GM23338 (cell line): ENCODE data around the gene PTPN22. TPM values are rescaled to one million over a fixed set of nuclear protein-coding genes. Genes with fewer than 3 reads are reported as not detected.

Experiments
- ATAC-seq: fragments of 200-7000 bp; cut with Tn5 transposase; 3 replicates; pipeline ENCODE4 v1.9.1; 2020
- DNase-seq: peaks from one replicate; pipeline ENCODE4 v3.0.0-alpha.2; 2015; ENCODE audit warnings: low spot score
- H2AFZ ChIP-seq: fragments of 200-600 bp; sonication (generic); 2 replicates; pipeline ENCODE4 v1.8.0; 2016; ENCODE audit warnings: antibody characterized with exemption, mild to moderate bottlenecking, moderate library complexity
- H3F3A ChIP-seq: fragments of 200-600 bp; sonication (generic); replicated peaks from 2 replicates; pipeline ENCODE4 v1.8.0; 2017; ENCODE audit warnings: antibody characterized with exemption, mixed run types, low read depth
- H3K27ac ChIP-seq: fragments of 200-600 bp; sonication (generic); 2 replicates; pipeline ENCODE4 v1.6.1; 2016; ENCODE audit warnings: low read depth
- H3K27me3 ChIP-seq: fragments of 200-600 bp; sonication (generic); 2 replicates; pipeline ENCODE4 v1.8.0; 2016; ENCODE audit warnings: mild to moderate bottlenecking, mixed run types, moderate library complexity; ENCODE audit not compliant: insufficient read depth
- H3K36me3 ChIP-seq: fragments of 200-600 bp; sonication (generic); 2 replicates; pipeline ENCODE4 v1.8.0; 2016; ENCODE audit warnings: mild to moderate bottlenecking; ENCODE audit not compliant: insufficient read depth
- H3K4me1 ChIP-seq: fragments of 200-600 bp; sonication (generic); 2 replicates; pipeline ENCODE4 v1.8.0; 2016; ENCODE audit warnings: mild to moderate bottlenecking, moderate library complexity; ENCODE audit not compliant: insufficient read depth
- H3K4me2 ChIP-seq: fragments of 200-600 bp; sonication (generic); 2 replicates; pipeline ENCODE4 v1.7.1; 2017; ENCODE audit warnings: mixed run types
- H3K4me3 ChIP-seq: fragments of 200-600 bp; sonication (generic); 2 replicates; pipeline ENCODE4 v1.6.1; 2016; ENCODE audit warnings: mixed run types
- H3K79me2 ChIP-seq: fragments of 200-600 bp; sonication (generic); replicated peaks from 2 replicates; pipeline ENCODE4 v1.8.0; 2017; ENCODE audit warnings: mild to moderate bottlenecking; ENCODE audit not compliant: insufficient read depth
- H3K9me2 ChIP-seq: fragments of 200-600 bp; sonication (generic); 2 replicates; pipeline ENCODE4 v1.8.0; 2017; ENCODE audit not compliant: insufficient read depth
- H4K20me1 ChIP-seq: fragments of 200-600 bp; sonication (generic); replicated peaks from 2 replicates; pipeline ENCODE4 v1.8.0; 2017; ENCODE audit warnings: mild to moderate bottlenecking; ENCODE audit not compliant: insufficient read depth
- H3K27ac Mint-ChIP-seq: 2 replicates; pipeline ENCODE4 v1.8.0; 2020; ENCODE audit warnings: inconsistent platforms, mild to moderate bottlenecking, moderate library complexity, mixed read lengths
- H3K27me3 Mint-ChIP-seq: 3 replicates; pipeline ENCODE4 v1.8.0; 2022; ENCODE audit warnings: low read depth, mild to moderate bottlenecking, moderate library complexity, mixed read lengths, inconsistent platforms; ENCODE audit not compliant: insufficient read depth, poor library complexity
- H3K36me3 Mint-ChIP-seq: 3 replicates; pipeline ENCODE4 v1.8.0; 2021; ENCODE audit warnings: low read depth, mild to moderate bottlenecking, inconsistent platforms, moderate library complexity, mixed read lengths
- H3K4me1 Mint-ChIP-seq: 3 replicates; pipeline ENCODE4 v1.8.0; 2020; ENCODE audit warnings: mild to moderate bottlenecking, inconsistent platforms, mixed read lengths
- H3K4me3 Mint-ChIP-seq: 3 replicates; pipeline ENCODE4 v1.8.0; 2021; ENCODE audit warnings: moderate library complexity, mild to moderate bottlenecking, inconsistent platforms, mixed read lengths
- H3K9me3 Mint-ChIP-seq: 3 replicates; pipeline ENCODE4 v1.8.0; 2020; ENCODE audit warnings: moderate library complexity, mild to moderate bottlenecking, inconsistent platforms, mixed read lengths
- CREB1 ChIP-seq: fragments of 250-450 bp; sonication (Bioruptor Pico); IDR thresholded peaks from 2 replicates; pipeline ENCODE4 v1.5.0; 2020; ENCODE audit warnings: low read depth, mild to moderate bottlenecking, moderate library complexity
- EZH2 ChIP-seq: fragments of 200-600 bp; sonication (generic); IDR thresholded peaks from one replicate; pipeline ENCODE4 v1.8.0; 2017; ENCODE audit warnings: antibody characterized with exemption, mild to moderate bottlenecking, low read depth; ENCODE audit not compliant: unreplicated experiment
- EZH2phosphoT487 ChIP-seq: fragments of 200-600 bp; sonication (generic); IDR thresholded peaks from one replicate; pipeline ENCODE4 v1.8.1; 2018; ENCODE audit warnings: antibody characterized with exemption; ENCODE audit not compliant: unreplicated experiment
- JUNB ChIP-seq: IDR thresholded peaks from one replicate; pipeline ENCODE4 v1.6.1; 2016; ENCODE audit warnings: antibody characterized with exemption; ENCODE audit not compliant: unreplicated experiment
- NANOG ChIP-seq: IDR thresholded peaks from 2 replicates; pipeline ENCODE4 v1.6.1; 2016; ENCODE audit warnings: antibody characterized with exemption, borderline replicate concordance
- POLR2AphosphoS5 ChIP-seq: IDR thresholded peaks from 2 replicates; pipeline ENCODE4 v1.6.1; 2016; ENCODE audit warnings: antibody characterized with exemption, low read depth
- REST ChIP-seq: IDR thresholded peaks from one replicate; pipeline ENCODE4 v1.6.1; 2018; ENCODE audit warnings: antibody characterized with exemption; ENCODE audit not compliant: unreplicated experiment
- STAT1 ChIP-seq: IDR thresholded peaks from one replicate; pipeline ENCODE4 v1.6.1; 2016; ENCODE audit warnings: antibody characterized with exemption; ENCODE audit not compliant: unreplicated experiment
- ZNF114 ChIP-seq: fragments of 250-450 bp; sonication (Bioruptor Pico); IDR thresholded peaks from 2 replicates; pipeline ENCODE4 v1.5.0; 2020; ENCODE audit warnings: mild to moderate bottlenecking, moderate library complexity
- ZNF331 ChIP-seq: fragments of 250-450 bp; sonication (Bioruptor Pico); IDR thresholded peaks from 2 replicates; pipeline ENCODE4 v1.5.0; 2020; ENCODE audit warnings: low read depth, mild to moderate bottlenecking, moderate library complexity
- polyA plus RNA-seq: library from polyadenylated mRNA; unstranded; fragments of >200 nt; fragmentation: Nextera tagmentation; extraction: Ambion mirVana; gene quantifications from 2 replicates; pipeline ENCODE4 v1.2.1, GENCODE V29; 2016
- total RNA-seq: library from RNA; depleted of rRNA; stranded (reverse); fragments of >200 nt; shearing (Covaris generic); gene quantifications from 2 replicates; pipeline ENCODE4 v1.2.3, GENCODE V29; 2014
- TF ChIP-seq, protein P1 (sequence below): IDR thresholded peaks from 2 replicates; pipeline ENCODE4 v1.6.1; 2016; ENCODE audit warnings: antibody characterized with exemption
- TF ChIP-seq, protein P2 (sequence below): fragments of 250-450 bp; sonication (Bioruptor Pico); IDR thresholded peaks from 2 replicates; pipeline ENCODE4 v1.5.0; 2020; ENCODE audit warnings: mild to moderate bottlenecking, moderate library complexity

PTPN22 gene
- total and polyA plus RNA-seq, 2 experiments from 2014 or later, result 0.08 TPM; not detected in 1

- TF ChIP-seq CREB1 (CRISPR knock-in tag) (no peak), POLR2AphosphoS5 (no peak), REST (no peak), EZH2phosphoT487 (no peak), STAT1 (no peak), EZH2 (no peak), ZNF114 (CRISPR knock-in tag) (no peak), JUNB (no peak), NANOG (no peak)
- TF ChIP-seq, protein P1, sequence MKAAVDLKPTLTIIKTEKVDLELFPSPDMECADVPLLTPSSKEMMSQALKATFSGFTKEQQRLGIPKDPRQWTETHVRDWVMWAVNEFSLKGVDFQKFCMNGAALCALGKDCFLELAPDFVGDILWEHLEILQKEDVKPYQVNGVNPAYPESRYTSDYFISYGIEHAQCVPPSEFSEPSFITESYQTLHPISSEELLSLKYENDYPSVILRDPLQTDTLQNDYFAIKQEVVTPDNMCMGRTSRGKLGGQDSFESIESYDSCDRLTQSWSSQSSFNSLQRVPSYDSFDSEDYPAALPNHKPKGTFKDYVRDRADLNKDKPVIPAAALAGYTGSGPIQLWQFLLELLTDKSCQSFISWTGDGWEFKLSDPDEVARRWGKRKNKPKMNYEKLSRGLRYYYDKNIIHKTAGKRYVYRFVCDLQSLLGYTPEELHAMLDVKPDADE, result no peak
Measured at GRCh38 chr1:113808450-113809195, 62.9 kb downstream of the PTPN22 start (continued).

DNA sequence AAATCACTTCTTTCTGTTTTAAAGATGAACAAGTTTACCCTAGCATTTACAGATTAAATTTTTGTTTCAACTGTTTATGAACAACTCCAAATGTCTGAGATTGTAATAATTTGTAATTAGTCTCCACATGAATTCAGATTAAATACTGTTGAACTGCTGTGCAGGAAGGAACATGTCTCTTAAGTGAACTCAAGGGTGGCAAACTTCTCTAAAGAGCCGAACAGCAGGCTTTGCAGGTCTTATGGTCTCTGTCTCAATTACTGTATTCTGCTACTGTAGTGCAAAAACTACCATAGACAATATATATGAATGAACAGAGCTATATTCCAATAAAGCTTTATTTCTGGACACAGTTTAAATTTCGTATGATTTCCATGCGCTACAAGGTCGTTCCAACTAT, 65.9 kb downstream of the PTPN22 start:
- Mint-ChIP-seq H3K36me3 (peaks cover 7% of the 10 kb centered on the region; the same call in 2 of the 3 replicates), H3K27ac (no peak overlapping the region), H3K4me1 (peaks cover 15% of the 10 kb centered on the region), H3K27me3 (no peaks in the 10 kb centered on the region), H3K4me3 (no peak overlapping the region), H3K9me3 (no peaks in the 10 kb centered on the region)
- H3K79me2 ChIP-seq, result peaks cover 100% of the 10 kb centered on the region
- peaks cover 38% of the 10 kb centered on the region; the same call in 1 of the 2 replicates for H4K20me1 ChIP-seq
- H2AFZ ChIP-seq, result no peak overlapping the region
- H3K36me3 ChIP-seq, result no peaks in the 10 kb centered on the region
- H3K4me1 ChIP-seq, result peaks cover 18% of the 10 kb centered on the region
- ATAC-seq, result no peak
- H3K27me3 ChIP-seq, result no peaks in the 10 kb centered on the region
- H3K4me2 ChIP-seq, result no peak overlapping the region
- DNase-seq, result no peak
- H3F3A ChIP-seq, result no peaks in the 10 kb centered on the region
- no peaks in the 10 kb centered on the region for H3K9me2 ChIP-seq
- no peak overlapping the region for H3K27ac ChIP-seq
- H3K4me3 ChIP-seq, result no peak overlapping the region
- no peak for TF ChIP-seq ZNF331 (CRISPR knock-in tag)
- TF ChIP-seq STAT1, result no peak
- no peak for TF ChIP-seq CREB1 (CRISPR knock-in tag)
- no peak for TF ChIP-seq NANOG
- TF ChIP-seq EZH2, result no peak
- no peak for TF ChIP-seq EZH2phosphoT487
- no peak for TF ChIP-seq JUNB
- TF ChIP-seq POLR2AphosphoS5, result no peak
- TF ChIP-seq, protein P2, sequence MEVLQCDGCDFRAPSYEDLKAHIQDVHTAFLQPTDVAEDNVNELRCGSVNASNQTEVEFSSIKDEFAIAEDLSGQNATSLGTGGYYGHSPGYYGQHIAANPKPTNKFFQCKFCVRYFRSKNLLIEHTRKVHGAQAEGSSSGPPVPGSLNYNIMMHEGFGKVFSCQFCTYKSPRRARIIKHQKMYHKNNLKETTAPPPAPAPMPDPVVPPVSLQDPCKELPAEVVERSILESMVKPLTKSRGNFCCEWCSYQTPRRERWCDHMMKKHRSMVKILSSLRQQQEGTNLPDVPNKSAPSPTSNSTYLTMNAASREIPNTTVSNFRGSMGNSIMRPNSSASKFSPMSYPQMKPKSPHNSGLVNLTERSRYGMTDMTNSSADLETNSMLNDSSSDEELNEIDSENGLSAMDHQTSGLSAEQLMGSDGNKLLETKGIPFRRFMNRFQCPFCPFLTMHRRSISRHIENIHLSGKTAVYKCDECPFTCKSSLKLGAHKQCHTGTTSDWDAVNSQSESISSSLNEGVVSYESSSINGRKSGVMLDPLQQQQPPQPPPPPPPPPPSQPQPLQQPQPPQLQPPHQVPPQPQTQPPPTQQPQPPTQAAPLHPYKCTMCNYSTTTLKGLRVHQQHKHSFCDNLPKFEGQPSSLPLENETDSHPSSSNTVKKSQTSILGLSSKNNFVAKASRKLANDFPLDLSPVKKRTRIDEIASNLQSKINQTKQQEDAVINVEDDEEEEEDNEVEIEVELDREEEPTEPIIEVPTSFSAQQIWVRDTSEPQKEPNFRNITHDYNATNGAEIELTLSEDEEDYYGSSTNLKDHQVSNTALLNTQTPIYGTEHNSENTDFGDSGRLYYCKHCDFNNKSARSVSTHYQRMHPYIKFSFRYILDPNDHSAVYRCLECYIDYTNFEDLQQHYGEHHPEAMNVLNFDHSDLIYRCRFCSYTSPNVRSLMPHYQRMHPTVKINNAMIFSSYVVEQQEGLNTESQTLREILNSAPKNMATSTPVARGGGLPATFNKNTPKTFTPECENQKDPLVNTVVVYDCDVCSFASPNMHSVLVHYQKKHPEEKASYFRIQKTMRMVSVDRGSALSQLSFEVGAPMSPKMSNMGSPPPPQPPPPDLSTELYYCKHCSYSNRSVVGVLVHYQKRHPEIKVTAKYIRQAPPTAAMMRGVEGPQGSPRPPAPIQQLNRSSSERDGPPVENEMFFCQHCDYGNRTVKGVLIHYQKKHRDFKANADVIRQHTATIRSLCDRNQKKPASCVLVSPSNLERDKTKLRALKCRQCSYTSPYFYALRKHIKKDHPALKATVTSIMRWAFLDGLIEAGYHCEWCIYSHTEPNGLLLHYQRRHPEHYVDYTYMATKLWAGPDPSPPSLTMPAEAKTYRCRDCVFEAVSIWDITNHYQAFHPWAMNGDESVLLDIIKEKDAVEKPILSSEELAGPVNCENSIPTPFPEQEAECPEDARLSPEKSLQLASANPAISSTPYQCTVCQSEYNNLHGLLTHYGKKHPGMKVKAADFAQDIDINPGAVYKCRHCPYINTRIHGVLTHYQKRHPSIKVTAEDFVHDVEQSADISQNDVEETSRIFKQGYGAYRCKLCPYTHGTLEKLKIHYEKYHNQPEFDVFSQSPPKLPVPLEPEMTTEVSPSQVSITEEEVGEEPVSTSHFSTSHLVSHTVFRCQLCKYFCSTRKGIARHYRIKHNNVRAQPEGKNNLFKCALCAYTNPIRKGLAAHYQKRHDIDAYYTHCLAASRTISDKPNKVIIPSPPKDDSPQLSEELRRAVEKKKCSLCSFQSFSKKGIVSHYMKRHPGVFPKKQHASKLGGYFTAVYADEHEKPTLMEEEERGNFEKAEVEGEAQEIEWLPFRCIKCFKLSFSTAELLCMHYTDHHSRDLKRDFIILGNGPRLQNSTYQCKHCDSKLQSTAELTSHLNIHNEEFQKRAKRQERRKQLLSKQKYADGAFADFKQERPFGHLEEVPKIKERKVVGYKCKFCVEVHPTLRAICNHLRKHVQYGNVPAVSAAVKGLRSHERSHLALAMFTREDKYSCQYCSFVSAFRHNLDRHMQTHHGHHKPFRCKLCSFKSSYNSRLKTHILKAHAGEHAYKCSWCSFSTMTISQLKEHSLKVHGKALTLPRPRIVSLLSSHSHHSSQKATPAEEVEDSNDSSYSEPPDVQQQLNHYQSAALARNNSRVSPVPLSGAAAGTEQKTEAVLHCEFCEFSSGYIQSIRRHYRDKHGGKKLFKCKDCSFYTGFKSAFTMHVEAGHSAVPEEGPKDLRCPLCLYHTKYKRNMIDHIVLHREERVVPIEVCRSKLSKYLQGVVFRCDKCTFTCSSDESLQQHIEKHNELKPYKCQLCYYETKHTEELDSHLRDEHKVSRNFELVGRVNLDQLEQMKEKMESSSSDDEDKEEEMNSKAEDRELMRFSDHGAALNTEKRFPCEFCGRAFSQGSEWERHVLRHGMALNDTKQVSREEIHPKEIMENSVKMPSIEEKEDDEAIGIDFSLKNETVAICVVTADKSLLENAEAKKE (CRISPR knock-in tag), result no peak
- TF ChIP-seq ZNF114 (CRISPR knock-in tag), result no peak
